Uterus (tissue), 4 donors: ENCODE results near the gene CCDC87. TPM values are rescaled to one million over a fixed set of nuclear protein-coding genes. Genes with fewer than 3 reads are reported as not detected.

Experiments used
- DNase-seq, 2 donors: peaks; one replicate each; pipeline ENCODE4 v3.0.0-alpha.2; 2019 to 2020
- H3K27ac ChIP-seq, 2 donors: fragments of 200-600 bp; sonication (generic); 1 replicate in 1 of 2; 2 replicates in 1 of 2; pipeline ENCODE4 v1.5.1; 2016 to 2018
- H3K27me3 ChIP-seq, 2 donors: fragments of 200-600 bp; sonication (generic); one replicate each; pipeline ENCODE4 v1.5.1; 2018 to 2019; ENCODE audit warnings: control low read depth in 1 of 2
- H3K36me3 ChIP-seq, 2 donors: fragments of 200-600 bp; sonication (generic); one replicate each; pipeline ENCODE4 v1.5.1; 2019; ENCODE audit warnings: control low read depth in 1 of 2
- H3K4me1 ChIP-seq, 2 donors: fragments of 200-600 bp; sonication (generic); one replicate each; pipeline ENCODE4 v1.5.1; 2018 to 2019; ENCODE audit warnings: control low read depth in 1 of 2
- H3K4me3 ChIP-seq, 2 donors: fragments of 200-600 bp; sonication (generic); 1 replicate in 1 of 2; 2 replicates in 1 of 2; pipeline ENCODE4 v1.5.1; 2018 to 2019; ENCODE audit warnings: mild to moderate bottlenecking in 1 of 2
- H3K9me3 ChIP-seq, 2 donors: fragments of 200-600 bp; sonication (generic); one replicate each; pipeline ENCODE4 v1.5.1; 2019; ENCODE audit warnings: control low read depth in 1 of 2
- POLR2A ChIP-seq, 2 donors: fragments of 450-650 bp; IDR thresholded peaks; one replicate each; pipeline ENCODE4 v1.6.1; 2016; ENCODE audit warnings: antibody characterized with exemption in 2 of 2, mild to moderate bottlenecking in 1 of 2, moderate library complexity in 1 of 2
- intact Hi-C: fragments of 100-400 bp; cut with DNase I; formaldehyde crosslinking; loops from one replicate; pipeline ENCODE4 v1.15.1; 2023; ENCODE audit warnings: low total_unique reads
- total RNA-seq, 4 donors: library from RNA; depleted of rRNA in 3 of 4; stranded (reverse); fragments of >200 nt in 3 of 4; gene quantifications; one replicate each; pipeline versions ENCODE4 v1.1.0 to v1.2.4, GENCODE V29; 2014 to 2023
- TF ChIP-seq, protein P1 (sequence below), 4 experiments: fragments of 200-600 bp in 2 of 4; fragments of 450-650 bp in 2 of 4; sonication (generic) in 2 of 4; IDR thresholded peaks; one replicate each; pipeline ENCODE4 v1.5.1; 2016 to 2019; ENCODE audit warnings: antibody characterized with exemption in 4 of 4, mild to moderate bottlenecking in 2 of 4, moderate library complexity in 1 of 4
- donor health status: DM: yes; HTN: yes; CAD: no.

The CCDC87 gene
- total RNA-seq, 4 donors from 2014 or later, result 0.52 TPM; not detected in 3

DNA sequence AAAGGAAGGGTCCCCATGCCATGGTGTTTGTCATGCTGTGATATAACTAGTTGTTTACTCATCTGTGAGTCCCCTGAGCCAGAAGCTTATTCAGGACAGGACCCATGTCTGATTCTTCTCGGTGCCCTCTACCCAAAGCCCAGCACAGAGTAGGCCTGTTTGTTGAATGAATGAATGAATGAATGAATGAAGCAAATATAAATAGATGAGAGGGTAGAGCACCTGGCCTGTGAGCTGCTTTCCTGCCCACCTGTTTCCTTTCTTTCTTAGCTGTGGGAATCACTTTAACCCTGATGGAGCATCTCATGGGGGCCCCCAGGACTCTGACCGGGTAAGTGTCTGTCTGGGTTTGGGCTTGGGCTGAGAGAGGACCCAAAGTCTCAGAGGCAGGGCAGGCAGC is 7.4 kb upstream of the CCDC87 start:
- DNase-seq, result no peak
- intact Hi-C loops, result no loop called here
- H3K4me3 ChIP-seq, result no peak overlapping the region
- no peaks in the 10 kb centered on the region for H3K4me1 ChIP-seq
- H3K36me3 ChIP-seq, result no peaks in the 10 kb centered on the region
- H3K27ac ChIP-seq, result no peak overlapping the region
- no peak for TF ChIP-seq POLR2A (IDR thresholded peaks at IDR 0.05)
- TF ChIP-seq, protein P1, sequence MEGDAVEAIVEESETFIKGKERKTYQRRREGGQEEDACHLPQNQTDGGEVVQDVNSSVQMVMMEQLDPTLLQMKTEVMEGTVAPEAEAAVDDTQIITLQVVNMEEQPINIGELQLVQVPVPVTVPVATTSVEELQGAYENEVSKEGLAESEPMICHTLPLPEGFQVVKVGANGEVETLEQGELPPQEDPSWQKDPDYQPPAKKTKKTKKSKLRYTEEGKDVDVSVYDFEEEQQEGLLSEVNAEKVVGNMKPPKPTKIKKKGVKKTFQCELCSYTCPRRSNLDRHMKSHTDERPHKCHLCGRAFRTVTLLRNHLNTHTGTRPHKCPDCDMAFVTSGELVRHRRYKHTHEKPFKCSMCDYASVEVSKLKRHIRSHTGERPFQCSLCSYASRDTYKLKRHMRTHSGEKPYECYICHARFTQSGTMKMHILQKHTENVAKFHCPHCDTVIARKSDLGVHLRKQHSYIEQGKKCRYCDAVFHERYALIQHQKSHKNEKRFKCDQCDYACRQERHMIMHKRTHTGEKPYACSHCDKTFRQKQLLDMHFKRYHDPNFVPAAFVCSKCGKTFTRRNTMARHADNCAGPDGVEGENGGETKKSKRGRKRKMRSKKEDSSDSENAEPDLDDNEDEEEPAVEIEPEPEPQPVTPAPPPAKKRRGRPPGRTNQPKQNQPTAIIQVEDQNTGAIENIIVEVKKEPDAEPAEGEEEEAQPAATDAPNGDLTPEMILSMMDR (IDR thresholded peaks at IDR 0.05), result no peak
- no peaks in the 10 kb centered on the region for H3K27me3 ChIP-seq
- H3K9me3 ChIP-seq, result no peaks in the 10 kb centered on the region

DNA sequence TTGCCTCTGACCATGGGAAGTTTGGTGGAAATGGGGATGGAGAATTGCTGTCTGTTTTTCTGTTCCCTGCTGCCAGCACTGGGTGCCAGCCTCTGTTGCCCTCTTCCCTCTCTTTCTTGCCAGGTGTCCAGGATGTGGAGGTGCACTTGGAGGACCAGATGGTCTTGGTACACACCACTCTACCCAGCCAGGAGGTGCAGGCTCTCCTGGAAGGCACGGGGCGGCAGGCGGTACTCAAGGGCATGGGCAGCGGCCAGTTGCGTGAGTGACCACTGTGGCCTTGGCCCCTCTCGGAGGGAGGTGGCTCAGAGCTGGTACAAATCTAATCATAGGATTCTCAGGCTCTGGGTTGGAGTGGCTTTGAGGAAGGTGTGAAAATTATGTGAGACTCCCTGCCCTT is 6.1 kb upstream of the CCDC87 start:
- Histone ChIP-seq H3K4me3 (no peak overlapping the region), H3K36me3 (no peaks in the 10 kb centered on the region), H3K4me1 (peaks cover 0 to 1% of the 10 kb centered on the region in 2 donors), H3K27ac (no peak overlapping the region), H3K9me3 (no peaks in the 10 kb centered on the region), H3K27me3 (no peaks in the 10 kb centered on the region)
- DNase-seq, result no peak
- intact Hi-C loops, result no loop called here
- no peak for TF ChIP-seq POLR2A (IDR thresholded peaks at IDR 0.05)
- TF ChIP-seq, protein P1 (IDR thresholded peaks at IDR 0.05), result no peak

DNA sequence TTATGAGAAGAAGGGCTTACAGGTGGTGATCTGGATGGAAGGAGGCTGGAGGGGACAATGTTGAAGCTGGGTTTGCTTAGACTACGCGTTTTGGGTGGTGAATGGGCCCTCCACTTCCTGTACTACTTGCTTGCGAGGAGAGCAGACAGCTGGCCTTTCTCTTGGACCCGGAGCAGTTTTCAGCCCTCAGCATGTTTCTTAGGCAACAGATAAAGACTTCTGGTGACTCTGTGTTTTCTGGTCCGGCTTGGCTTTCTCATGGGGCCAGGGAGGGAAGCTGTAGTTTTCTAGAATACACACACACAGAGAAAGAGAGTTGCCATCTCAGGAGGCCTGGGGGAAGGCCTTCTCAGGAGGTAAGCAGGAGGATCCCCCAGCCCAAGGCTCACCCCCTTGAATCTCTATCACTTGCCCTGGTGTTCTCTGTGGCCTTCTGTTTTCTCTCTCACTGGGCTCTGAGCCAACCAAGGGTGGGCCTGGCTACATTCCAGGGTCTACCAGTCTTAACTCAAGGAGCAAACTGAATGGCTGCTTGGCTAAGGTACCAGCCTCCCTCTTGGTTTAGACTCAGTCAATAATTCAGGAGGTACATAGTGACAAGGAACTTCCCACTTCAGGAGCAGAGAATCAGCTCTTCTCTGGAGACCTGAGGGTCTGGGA is 2.5 kb upstream of the CCDC87 start:
- H3K27ac ChIP-seq, result no peak overlapping the region

DNA sequence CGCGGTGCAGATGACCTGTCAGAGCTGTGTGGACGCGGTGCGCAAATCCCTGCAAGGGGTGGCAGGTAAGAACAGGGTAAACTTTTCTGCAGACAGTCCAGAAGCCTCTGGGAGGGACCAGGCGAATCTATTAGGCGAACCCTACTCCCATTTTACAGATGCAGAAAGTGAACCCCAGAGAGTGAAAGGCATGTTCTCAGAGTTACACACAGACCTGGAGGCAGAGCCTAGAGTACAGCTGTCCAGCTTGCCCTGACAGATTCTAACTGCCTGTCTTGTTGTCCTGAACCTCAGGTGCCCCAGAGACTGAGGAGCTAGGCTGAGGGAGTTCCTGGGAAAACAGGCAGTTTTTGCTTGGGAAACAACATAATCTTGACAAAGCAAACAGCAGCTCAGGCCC is 787 bp upstream of the CCDC87 start:
- TF ChIP-seq, protein P1 (IDR thresholded peaks at IDR 0.05), result no peak
- no peak for TF ChIP-seq POLR2A (IDR thresholded peaks at IDR 0.05)
- no peak for DNase-seq
- H3K27ac ChIP-seq, result peak overlapping the region; percentile 83
- no peaks in the 10 kb centered on the region for H3K27me3 ChIP-seq
- H3K36me3 ChIP-seq, result no peaks in the 10 kb centered on the region
- intact Hi-C loops, result no loop called here
- peaks cover 0 to 8% of the 10 kb centered on the region in 2 donors for H3K4me1 ChIP-seq
- H3K9me3 ChIP-seq, result no peaks in the 10 kb centered on the region
- peak overlapping the region; percentile 59 to 63 for H3K4me3 ChIP-seq

More for the DNA sequence above, 2.5 kb upstream of the CCDC87 start:
- no peak overlapping the region for H3K4me3 ChIP-seq
- no peaks in the 10 kb centered on the region for H3K9me3 ChIP-seq
- intact Hi-C loops, result no loop called here
- H3K27me3 ChIP-seq, result no peaks in the 10 kb centered on the region
- TF ChIP-seq POLR2A (IDR thresholded peaks at IDR 0.05), result no peak
- TF ChIP-seq, protein P1 (IDR thresholded peaks at IDR 0.05), result no peak
- DNase-seq, result no peak
- peaks cover 0 to 8% of the 10 kb centered on the region in 2 donors for H3K4me1 ChIP-seq
- no peaks in the 10 kb centered on the region for H3K36me3 ChIP-seq

DNA sequence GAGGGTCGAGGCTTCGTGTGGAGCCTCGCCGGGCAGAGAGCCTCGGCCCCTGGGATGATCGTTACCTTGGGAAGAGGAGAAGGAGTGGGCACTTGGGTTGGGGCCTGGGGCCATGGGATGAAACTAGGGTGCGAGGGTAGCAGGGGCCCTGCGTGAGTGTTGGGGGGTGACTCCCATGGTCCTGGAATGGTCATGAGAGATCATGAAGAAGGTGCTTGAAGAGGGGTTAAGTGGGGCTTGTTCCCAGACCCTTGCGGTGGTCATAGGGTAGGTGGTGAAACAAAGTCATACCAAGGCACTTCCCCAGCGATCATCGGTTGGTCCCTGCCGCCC is 406 bp upstream of the CCDC87 start:
- Histone ChIP-seq H3K36me3 (no peaks in the 10 kb centered on the region), H3K9me3 (no peaks in the 10 kb centered on the region), H3K4me3 (peak overlapping the region; percentile 59 to 63), H3K4me1 (peaks cover 0 to 8% of the 10 kb centered on the region in 2 donors), H3K27ac (peak overlapping the region; percentile 83), H3K27me3 (no peaks in the 10 kb centered on the region)
- no peak for DNase-seq
- TF ChIP-seq, protein P1 (IDR thresholded peaks at IDR 0.05), result no peak
- TF ChIP-seq POLR2A (IDR thresholded peaks at IDR 0.05), result no peak
- intact Hi-C loops, result no loop called here
